Kidney (tissue), 14 donors: ENCODE data around the gene MRPS23. TPM values are rescaled to one million over a fixed set of nuclear protein-coding genes. Genes with fewer than 3 reads are reported as not detected.

ENCODE experiments used
- DNase-seq, 5 donors: peaks; one replicate each; pipeline ENCODE4 v3.0.0-alpha.2; 2013 to 2020
- FAIRE-seq: peaks from 2 replicates; lab custom pipeline; 2012; peaks lifted over from hg19 to GRCh38; lab: Jason Lieb, UNC
- H3K27ac ChIP-seq, 2 donors: one replicate each; pipeline ENCODE4 v1.7.0; 2013; ENCODE audit warnings: low read depth in 2 of 2, low read length in 2 of 2, inconsistent platforms in 1 of 2
- H3K27me3 ChIP-seq: one replicate; pipeline ENCODE4 v1.7.1; 2013; ENCODE audit warnings: low read length, inconsistent platforms; ENCODE audit not compliant: control insufficient read depth, insufficient read depth
- H3K36me3 ChIP-seq, 3 donors: one replicate each; pipeline versions ENCODE4 v1.7.0 to v1.7.1; 2013; ENCODE audit warnings: low read length in 3 of 3, control low read depth in 1 of 3, inconsistent platforms in 1 of 3; ENCODE audit not compliant: insufficient read depth in 3 of 3, control insufficient read depth in 2 of 3
- H3K4me1 ChIP-seq, 3 donors: one replicate each; pipeline versions ENCODE4 v1.7.0 to v1.7.1; 2013; ENCODE audit warnings: low read length in 3 of 3, inconsistent platforms in 1 of 3, low read depth in 1 of 3; ENCODE audit not compliant: control insufficient read depth in 2 of 3, insufficient read depth in 2 of 3
- H3K4me3 ChIP-seq, 3 donors: one replicate each; pipeline versions ENCODE4 v1.7.0 to v1.8.1; 2013; ENCODE audit warnings: low read length in 3 of 3, control low read depth in 1 of 3, inconsistent platforms in 1 of 3
- H3K9ac ChIP-seq, 3 donors: one replicate each; pipeline versions ENCODE4 v1.7.0 to v1.7.1; 2013; ENCODE audit warnings: low read length in 3 of 3, control low read depth in 1 of 3, inconsistent platforms in 1 of 3
- H3K9me3 ChIP-seq, 3 donors: one replicate each; pipeline versions ENCODE4 v1.7.0 to v1.7.1; 2013; ENCODE audit warnings: low read length in 3 of 3, control low read depth in 1 of 3, inconsistent platforms in 1 of 3; ENCODE audit not compliant: control insufficient read depth in 2 of 3, insufficient read depth in 1 of 3
- CTCF ChIP-seq: IDR thresholded peaks from 3 replicates; pipeline ENCODE4 v1.5.1; 2012; ENCODE audit warnings: mild to moderate bottlenecking, moderate library complexity, borderline replicate concordance; ENCODE audit not compliant: insufficient read depth; ENCODE audit errors: extremely low read depth
- intact Hi-C: fragments of 100-400 bp; cut with DNase I; formaldehyde crosslinking; loops from one replicate; pipeline ENCODE4 v1.11.1; 2022
- polyA plus RNA-seq: library from polyadenylated mRNA; stranded (reverse); fragments of 350-450 nt; fragmentation: Illumina TruSeq; extraction: RNeasy Lipid Tissue Mini Kit (QIAGEN cat#74804); gene quantifications from one replicate; pipeline ENCODE4 v1.2.3, GENCODE V29; 2014; ENCODE audit warnings: low read depth, low replicate concordance; ENCODE audit not compliant: insufficient read depth
- total RNA-seq: library from RNA; stranded (reverse); fragmentation: NEBNext Ultra II Directional; extraction: Animal tissue kit (Norgen Biotek cat#: 25700); gene quantifications from one replicate; pipeline ENCODE4 v1.2.1, GENCODE V29; 2021
- donor health status: control.
- donor health status: control.
- donor health status: control.
- donor health status: control.
- donor health status: control.
- donor health status: DM: yes; HTN: yes; CAD: no.
- donor health status: Normal renal cell carcinoma (clear cell type).

Gene MRPS23
- total and polyA plus RNA-seq, 2 donors from 2014 or later = 40.2 to 75.3 TPM

- no peaks in the 10 kb centered on the region for H3K9me3 ChIP-seq
- peak overlapping the region in 1 of 3 donors; percentile 21 for H3K9ac ChIP-seq
- TF ChIP-seq CTCF = no peak
- FAIRE-seq (no peak), DNase-seq (peak in 1 of 5 donors; percentile 10)
- peaks cover 0 to 19% (median 12%) of the 10 kb centered on the region in 3 donors for H3K4me1 ChIP-seq
- H3K36me3 ChIP-seq = no peaks in the 10 kb centered on the region
- peak overlapping the region in 1 of 3 donors; percentile 11 for H3K4me3 ChIP-seq
- H3K27ac ChIP-seq = peak overlapping the region; percentile 29 to 52
- H3K27me3 ChIP-seq = no peaks in the 10 kb centered on the region
- intact Hi-C loops = no loop called here
Measured at GRCh38 chr17:57811638-57812280, 38.1 kb downstream of the MRPS23 start.

- Histone ChIP-seq H3K27me3 (no peaks in the 10 kb centered on the region), H3K9ac (peak overlapping the region in 1 of 3 donors; percentile 21), H3K9me3 (no peaks in the 10 kb centered on the region), H3K36me3 (no peaks in the 10 kb centered on the region), H3K27ac (peak overlapping the region; percentile 52 to 69), H3K4me3 (peak overlapping the region in 2 of 3 donors; percentile 11 to 25), H3K4me1 (peaks cover 0 to 19% (median 12%) of the 10 kb centered on the region in 3 donors)
- intact Hi-C loops = no loop called here
- no peak for TF ChIP-seq CTCF
- FAIRE-seq (no peak), DNase-seq (peak; percentile 64 to 93 (median 83))
Measured at GRCh38 chr17:57810721-57811637, 38.9 kb downstream of the MRPS23 start.

- FAIRE-seq = no peak
Measured at GRCh38 chr17:57809879-57810278, 40.0 kb downstream of the MRPS23 start.

More at GRCh38 chr17:57809879-57810278, 40.0 kb downstream of the MRPS23 start:
- Histone ChIP-seq H3K27ac (no peak overlapping the region), H3K9ac (no peak overlapping the region), H3K36me3 (no peaks in the 10 kb centered on the region), H3K9me3 (no peaks in the 10 kb centered on the region), H3K4me3 (no peak overlapping the region), H3K27me3 (no peaks in the 10 kb centered on the region), H3K4me1 (peaks cover 0 to 19% (median 12%) of the 10 kb centered on the region in 3 donors)
- DNase-seq = no peak
- no peak for TF ChIP-seq CTCF
- intact Hi-C loops = no loop called here
